IMR-90 (cell line): ENCODE results near the gene CFAP300. TPM values are rescaled to one million over a fixed set of nuclear protein-coding genes. Genes with fewer than 3 reads are reported as not detected.

Experiments
- ATAC-seq: fragments of 200-7000 bp; cut with Tn5 transposase; 2 replicates; pipeline ENCODE4 v1.9.1; 2020; ENCODE audit warnings: low read depth, mild to moderate bottlenecking, moderate library complexity
- BruUV-seq: library from RNA; stranded (reverse); fragments of 400-500 nt; replicated peaks from 2 replicates; lab custom pipeline; 2021; lab: Mats Ljungman, UMichigan
- CTCF ChIA-PET: fragments of 300-600 bp; formaldehyde crosslinking; extraction: SDS; loops from one replicate; lab custom pipeline; 2021; ENCODE audit warnings: antibody characterized with exemption; lab: Yijun Ruan, JAX
- POLR2A ChIA-PET: fragments of 300-600 bp; sonication (Branson Sonifier 250); formaldehyde crosslinking; loops from one replicate; lab custom pipeline; 2022; ENCODE audit warnings: antibody characterized with exemption; ENCODE audit not compliant: unreplicated experiment; lab: Charles Lee
- DNase-seq: peaks from one replicate; pipeline ENCODE4 v3.0.0; 2013
- H2AFZ ChIP-seq: replicated peaks from 2 replicates; pipeline ENCODE3; 2013; ENCODE audit warnings: low read length, mild to moderate bottlenecking; ENCODE audit not compliant: poor library complexity
- H2AK5ac ChIP-seq: 2 replicates; pipeline ENCODE4 v1.6.1; 2013; ENCODE audit warnings: low read depth, low read length, inconsistent platforms
- H2AK9ac ChIP-seq: replicated peaks from 2 replicates; pipeline ENCODE3; 2013; ENCODE audit warnings: mild to moderate bottlenecking, low read depth, low read length, moderate library complexity; ENCODE audit not compliant: poor library complexity
- H2BK120ac ChIP-seq: 2 replicates; pipeline ENCODE4 v1.6.1; 2013; ENCODE audit warnings: low read depth, low read length, inconsistent platforms
- H2BK15ac ChIP-seq: 3 replicates; pipeline ENCODE4 v1.6.1; 2013; ENCODE audit warnings: low read depth, low read length, inconsistent platforms
- H2BK20ac ChIP-seq: 2 replicates; pipeline ENCODE4 v1.6.1; 2013; ENCODE audit warnings: low read depth, mild to moderate bottlenecking, inconsistent platforms, low read length, moderate library complexity
- H2BK5ac ChIP-seq: 2 replicates; pipeline ENCODE4 v1.6.1; 2013; ENCODE audit warnings: mild to moderate bottlenecking, low read depth, low read length, inconsistent platforms; ENCODE audit not compliant: poor library complexity, severe bottlenecking
- H3K14ac ChIP-seq: replicated peaks from 2 replicates; pipeline ENCODE4 v1.6.1; 2013; ENCODE audit warnings: low read depth, low read length, inconsistent platforms
- H3K18ac ChIP-seq: 2 replicates; pipeline ENCODE4 v1.6.1; 2013; ENCODE audit warnings: low read depth, low read length, control low read depth
- H3K23ac ChIP-seq: 2 replicates; pipeline ENCODE4 v1.6.1; 2013; ENCODE audit warnings: low read depth, low read length, inconsistent platforms
- H3K27ac ChIP-seq: 2 replicates; pipeline ENCODE4 v1.5.1; 2013; ENCODE audit warnings: mild to moderate bottlenecking, control low read depth, low read length; ENCODE audit not compliant: insufficient read depth
- H3K27me3 ChIP-seq: 2 replicates; pipeline ENCODE4 v1.6.1; 2013; ENCODE audit warnings: low read length; ENCODE audit not compliant: control insufficient read depth, insufficient read depth
- H3K36me3 ChIP-seq: 2 replicates; pipeline ENCODE4 v1.6.1; 2013; ENCODE audit warnings: low read length, mixed read lengths; ENCODE audit not compliant: control insufficient read depth, insufficient read depth
- H3K4ac ChIP-seq: 2 replicates; pipeline ENCODE4 v1.6.1; 2013; ENCODE audit warnings: low read depth, low read length, inconsistent platforms
- H3K4me1 ChIP-seq: 2 replicates; pipeline ENCODE4 v1.6.1; 2013; ENCODE audit warnings: low read length, mixed read lengths; ENCODE audit not compliant: control insufficient read depth, insufficient read depth
- H3K4me2 ChIP-seq: 2 replicates; pipeline ENCODE4 v1.6.1; 2013; ENCODE audit warnings: low read depth, mild to moderate bottlenecking, control low read depth, low read length, moderate library complexity
- H3K4me3 ChIP-seq: 2 replicates; pipeline ENCODE4 v1.5.1; 2013; ENCODE audit warnings: low read depth, mild to moderate bottlenecking, control low read depth, low read length, moderate library complexity; ENCODE audit not compliant: insufficient read depth
- H3K56ac ChIP-seq: 2 replicates; pipeline ENCODE4 v1.6.1; 2013; ENCODE audit warnings: low read length, inconsistent platforms; ENCODE audit not compliant: insufficient read depth; ENCODE audit errors: extremely low read depth
- H3K79me1 ChIP-seq, 2 experiments: 2 replicates each; pipeline ENCODE4 v1.6.1; 2013; ENCODE audit warnings: low read length in 2 of 2, inconsistent platforms in 1 of 2, low read depth in 1 of 2
- H3K9ac ChIP-seq: 2 replicates; pipeline ENCODE4 v1.6.1; 2013; ENCODE audit warnings: low read depth, low read length, control low read depth
- H3K9me1 ChIP-seq: 2 replicates; pipeline ENCODE4 v1.6.1; 2013; ENCODE audit warnings: low read length, inconsistent platforms; ENCODE audit not compliant: insufficient read depth
- H3K9me3 ChIP-seq: 2 replicates; pipeline ENCODE4 v1.6.1; 2013; ENCODE audit warnings: low read length; ENCODE audit not compliant: control insufficient read depth, insufficient read depth
- H4K20me1 ChIP-seq: 2 replicates; pipeline ENCODE4 v1.6.1; 2013; ENCODE audit warnings: low read length, inconsistent platforms; ENCODE audit not compliant: insufficient read depth
- H4K5ac ChIP-seq: 2 replicates; pipeline ENCODE4 v1.6.1; 2013; ENCODE audit warnings: mild to moderate bottlenecking, low read depth, low read length, control low read depth
- H4K8ac ChIP-seq, 2 experiments: 2 replicates each; pipeline ENCODE4 v1.6.1; 2013; ENCODE audit warnings: low read depth in 2 of 2, low read length in 2 of 2, control low read depth in 1 of 2, inconsistent platforms in 1 of 2
- H4K91ac ChIP-seq: 2 replicates; pipeline ENCODE4 v1.6.1; 2013; ENCODE audit warnings: low read depth, low read length, inconsistent platforms; ENCODE audit not compliant: insufficient read depth
- BHLHE40 ChIP-seq: fragments of 150-350 bp; IDR thresholded peaks from 2 replicates; pipeline ENCODE4 v1.6.1; 2016; ENCODE audit warnings: mild to moderate bottlenecking, low read depth, low read length
- CHD1 ChIP-seq: IDR thresholded peaks from 2 replicates; pipeline ENCODE4 v1.6.1; 2012; ENCODE audit warnings: low read depth, low read length, improper control_type of control experiment
- CTCF ChIP-seq: conservative IDR thresholded peaks from 2 replicates; pipeline ENCODE4 v1.5.1; 2012; ENCODE audit warnings: mild to moderate bottlenecking, low read depth, low read length, improper control_type of control experiment
- FOS ChIP-seq: fragments of 150-350 bp; IDR thresholded peaks from 2 replicates; pipeline ENCODE4 v1.6.1; 2016; ENCODE audit warnings: low read depth, low read length
- MAFK ChIP-seq: IDR thresholded peaks from 2 replicates; pipeline ENCODE4 v1.6.1; 2012; ENCODE audit warnings: low read depth, low read length, improper control_type of control experiment
- MAZ ChIP-seq: IDR thresholded peaks from 2 replicates; pipeline ENCODE4 v1.6.1; 2012; ENCODE audit warnings: low read depth, mild to moderate bottlenecking, low read length, improper control_type of control experiment, moderate library complexity, borderline replicate concordance
- NFE2L2 ChIP-seq: fragments of 150-350 bp; IDR thresholded peaks from 2 replicates; pipeline ENCODE4 v1.6.1; 2016; ENCODE audit warnings: low read depth, mild to moderate bottlenecking, low read length
- POLR2A ChIP-seq: IDR thresholded peaks from 2 replicates; pipeline ENCODE4 v1.6.1; 2012; ENCODE audit warnings: mild to moderate bottlenecking, low read depth, low read length
- RAD21 ChIP-seq: IDR thresholded peaks from 2 replicates; pipeline ENCODE4 v1.6.1; 2012; ENCODE audit warnings: low read length, improper control_type of control experiment
- RCOR1 ChIP-seq: IDR thresholded peaks from 2 replicates; pipeline ENCODE4 v1.6.1; 2012; ENCODE audit warnings: mild to moderate bottlenecking, low read length, improper control_type of control experiment; ENCODE audit not compliant: insufficient replicate concordance
- RFX5 ChIP-seq: IDR thresholded peaks from 2 replicates; pipeline ENCODE4 v1.8.0; 2012; ENCODE audit warnings: low read depth, mild to moderate bottlenecking, low read length, moderate library complexity
- USF2 ChIP-seq: fragments of 150-350 bp; IDR thresholded peaks from 2 replicates; pipeline ENCODE4 v1.6.1; 2017; ENCODE audit warnings: mild to moderate bottlenecking, antibody characterized with exemption, low read length, low read depth
- dilution Hi-C: fragments of 300-500 bp; cut with HindIII; formaldehyde crosslinking; loops from one replicate; pipeline ENCODE4 v1.14.3; 2018; ENCODE audit warnings: low sequenced_read_pairs; ENCODE audit not compliant: unreplicated experiment
- in situ Hi-C: fragments of 300-500 bp; cut with MboI; formaldehyde crosslinking; loops from 3 replicates; pipeline ENCODE4 v1.14.3; 2019; ENCODE audit warnings: low sequenced_read_pairs, inconsistent platforms, mixed read lengths
- intact Hi-C: fragments of 100-400 bp; cut with micrococcal nuclease; formaldehyde crosslinking; loops from 2 replicates; pipeline ENCODE4 v1.10.0; 2022
- polyA plus RNA-seq, 3 experiments: library from polyadenylated mRNA; depleted of rRNA; stranded (reverse); fragments of >200 nt; gene quantifications; 2 replicates each; pipeline ENCODE4 v1.2.3, GENCODE V29; 2012; ENCODE audit warnings: low replicate concordance in 1 of 3
- total RNA-seq: library from RNA; depleted of rRNA; stranded (reverse); fragments of >200 nt; gene quantifications from 2 replicates; pipeline ENCODE4 v1.2.3, GENCODE V29; 2012

The CFAP300 gene
- total and polyA plus RNA-seq, 2 of the 4 experiments (the other 2 are of a cell fraction): 0.90 to 1.8 TPM

GRCh38 chr11:102115557-102115956 is 68.3 kb downstream of the CFAP300 start:
- H3K27ac ChIP-seq: peak overlapping the region; percentile 70; the same call in 1 of the 2 replicates
- peaks cover 6% of the 10 kb centered on the region for H3K36me3 ChIP-seq
- no peak overlapping the region for H2AFZ ChIP-seq
- no peak overlapping the region; the same call in 1 of the 2 replicates for H4K91ac ChIP-seq
- H4K5ac ChIP-seq: peak overlapping the region; percentile 12; the same call in 1 of the 2 replicates
- in situ Hi-C loops (no loop called here), intact Hi-C loops (loop anchor here (2.0 kb wide), 1 partner anchor 23 kb away; no protein-coding TSS in a partner anchor), dilution Hi-C loops (no loop called here)
- peak overlapping the region; percentile 61; the same call in 1 of the 2 replicates for H3K23ac ChIP-seq
- no peak overlapping the region for H3K56ac ChIP-seq
- no peak overlapping the region; the same call in 1 of the 2 replicates for H3K14ac ChIP-seq
- peaks cover 32% of the 10 kb centered on the region for H4K20me1 ChIP-seq
- peak overlapping the region in 1 of 2 experiments; percentile 3; a peak in 1 of 4 replicates for H4K8ac ChIP-seq
- ChIA-PET CTCF (interaction anchor here (0.7 kb wide), 1 partner anchor 1428 kb away, joined by 3 read pairs; no protein-coding TSS in a partner anchor), POLR2A (interaction anchor here (0.6 kb wide), 1 partner anchor 43 kb away, joined by 3 read pairs; no protein-coding TSS in a partner anchor)
- TF ChIP-seq RCOR1 (no peak), FOS (no peak), POLR2A (no peak), CHD1 (no peak), USF2 (no peak), MAZ (no peak), CTCF (no peak), NFE2L2 (no peak), RFX5 (no peak), MAFK (no peak), RAD21 (no peak), BHLHE40 (no peak)
- H2AK5ac ChIP-seq: peak overlapping the region; percentile 36; the same call in 1 of the 2 replicates
- H3K9ac ChIP-seq: peak overlapping the region; percentile 66; the same call in 1 of the 2 replicates
- peak overlapping the region; percentile 17; the same call in 1 of the 2 replicates for H2BK120ac ChIP-seq
- peak; percentile 79 for DNase-seq
- H2AK9ac ChIP-seq: no peak overlapping the region
- peaks cover 14% of the 10 kb centered on the region for H3K4me1 ChIP-seq
- peak overlapping the region; percentile 76 for H2BK5ac ChIP-seq
- H3K9me1 ChIP-seq: peaks cover 5% of the 10 kb centered on the region
- no peak overlapping the region for H2BK20ac ChIP-seq
- no peak overlapping the region for H3K4me3 ChIP-seq
- no TSS peak for BruUV-seq
- peaks cover 0 to 23% of the 10 kb centered on the region in 2 experiments; a peak in 2 of 4 replicates for H3K79me1 ChIP-seq
- H3K27me3 ChIP-seq: no peaks in the 10 kb centered on the region
- no peak for ATAC-seq
- H3K9me3 ChIP-seq: no peaks in the 10 kb centered on the region
- no peak overlapping the region for H3K18ac ChIP-seq
- H3K4me2 ChIP-seq: peak overlapping the region; percentile 94
- H2BK15ac ChIP-seq: no peak overlapping the region
- H3K4ac ChIP-seq: peak overlapping the region; percentile 14; the same call in 1 of the 2 replicates
